K562 (cell line): ENCODE measurements around the gene CIAO1. TPM values are rescaled to one million over a fixed set of nuclear protein-coding genes. Genes with fewer than 3 reads are reported as not detected.
A peak's percentile ranks its signal among the peaks of the same experiment; 100 is the strongest.

ENCODE experiments used
- ATAC-seq: fragments of 200-7000 bp; cut with Tn5 transposase; 3 replicates; pipeline ENCODE4 v1.9.1; 2020; ENCODE audit warnings: moderate library complexity
- BruUV-seq: library from RNA; stranded (reverse); fragments of 400-500 nt; replicated peaks from 2 replicates; lab custom pipeline; 2021; lab: Mats Ljungman, UMichigan
- CTCF ChIA-PET: fragments of 300-600 bp; formaldehyde crosslinking; extraction: SDS; loops from one replicate; lab custom pipeline; 2021; ENCODE audit warnings: low intra/inter-chr PET ratio; lab: Yijun Ruan, JAX
- POLR2A ChIA-PET: fragments of 300-600, 350-650 bp; sonication (Branson Sonifier 250); formaldehyde crosslinking; extraction: SDS; loops from one replicate; lab custom pipeline; 2021; ENCODE audit warnings: antibody characterized with exemption, inconsistent platforms; lab: Yijun Ruan, JAX
- DNase-seq, 4 experiments: peaks; one replicate each; pipeline versions ENCODE4 v3.0.0 to v3.0.0-alpha.2; 2011 to 2018; ENCODE audit warnings: low spot score in 3 of 4, mixed read lengths in 3 of 4; ENCODE audit errors: extremely low read depth in 1 of 4
- FAIRE-seq: peaks from 2 replicates; lab custom pipeline; 2011; peaks lifted over from hg19 to GRCh38; lab: Jason Lieb, UNC
- H2AFZ ChIP-seq: 2 replicates; pipeline ENCODE4 v1.6.0; 2011; ENCODE audit warnings: low read depth, low read length, control low read depth, inconsistent platforms
- H3K27ac ChIP-seq: fragments of 200-600 bp; 3 replicates; pipeline ENCODE4 v1.8.0; 2011; ENCODE audit warnings: low read depth, mild to moderate bottlenecking, control low read depth, inconsistent platforms, low read length, moderate library complexity, mixed read lengths; ENCODE audit errors: extremely low read depth
- H3K27me3 ChIP-seq, 2 experiments: fragments of 300-600 bp in 1 of 2; 2 replicates in 1 of 2; 3 replicates in 1 of 2; pipeline versions ENCODE4 v1.6.0 to v1.8.0; 2011; ENCODE audit warnings: inconsistent platforms in 2 of 2, low read length in 2 of 2, mild to moderate bottlenecking in 1 of 2, mixed read lengths in 1 of 2, moderate library complexity in 1 of 2; ENCODE audit not compliant: control insufficient read depth in 2 of 2, insufficient read depth in 2 of 2
- H3K36me3 ChIP-seq: fragments of 300-600 bp; 3 replicates; pipeline ENCODE4 v1.8.0; 2011; ENCODE audit warnings: mild to moderate bottlenecking, low read length, inconsistent platforms; ENCODE audit not compliant: control insufficient read depth, insufficient read depth
- H3K4me1 ChIP-seq, 2 experiments: fragments of 200-600 bp in 1 of 2; replicated peaks in 1 of 2; 2 replicates in 1 of 2; 3 replicates in 1 of 2; pipeline versions ENCODE4 v1.5.1 to v1.8.0; 2011; ENCODE audit warnings: inconsistent platforms in 2 of 2, low read length in 2 of 2, mild to moderate bottlenecking in 1 of 2, mixed read lengths in 1 of 2, moderate library complexity in 1 of 2; ENCODE audit not compliant: control insufficient read depth in 2 of 2, insufficient read depth in 2 of 2
- H3K4me2 ChIP-seq: 2 replicates; pipeline ENCODE4 v1.6.1; 2011; ENCODE audit warnings: low read length, control low read depth, inconsistent platforms, mixed read lengths; ENCODE audit not compliant: insufficient read depth
- H3K4me3 ChIP-seq: fragments of 200-600 bp; sonication (generic), shearing (Covaris generic); 2 replicates; pipeline ENCODE4 v1.5.1; 2016; ENCODE audit warnings: control low read depth, inconsistent platforms
- H3K79me2 ChIP-seq: fragments of 200-600 bp; 3 replicates; pipeline ENCODE4 v1.8.0; 2011; ENCODE audit warnings: low read length, inconsistent platforms; ENCODE audit not compliant: control insufficient read depth, insufficient read depth
- H3K9ac ChIP-seq, 2 experiments: 2 replicates each; pipeline versions ENCODE4 v1.6.0 to v1.6.1; 2011; ENCODE audit warnings: low read depth in 2 of 2, low read length in 2 of 2, control low read depth in 1 of 2, inconsistent platforms in 1 of 2, mild to moderate bottlenecking in 1 of 2, mixed read lengths in 1 of 2; ENCODE audit not compliant: insufficient read depth in 1 of 2
- H3K9me1 ChIP-seq: one replicate; pipeline ENCODE4 v1.6.0; 2011; ENCODE audit warnings: inconsistent platforms, mild to moderate bottlenecking, low read length, moderate library complexity; ENCODE audit not compliant: control insufficient read depth, insufficient read depth
- H3K9me3 ChIP-seq: replicated peaks from 2 replicates; pipeline ENCODE4 v1.5.1; 2011; ENCODE audit warnings: low read depth, low read length, inconsistent platforms; ENCODE audit not compliant: control insufficient read depth, insufficient read depth
- H4K20me1 ChIP-seq: replicated peaks from 2 replicates; pipeline ENCODE4 v1.6.1; 2011; ENCODE audit warnings: low read length, inconsistent platforms, mixed read lengths; ENCODE audit not compliant: control insufficient read depth, insufficient read depth
- CBFA2T3 ChIP-seq: fragments of 450-650 bp; IDR thresholded peaks from 2 replicates; pipeline ENCODE4 v1.6.1; 2017
- CHCHD3 ChIP-seq: fragments of 250-450 bp; sonication (Bioruptor Pico); IDR thresholded peaks from 2 replicates; pipeline ENCODE4 v2.1.2; 2022; ENCODE audit warnings: mild to moderate bottlenecking
- CREB1 ChIP-seq, 2 experiments: sonication (generic) in 1 of 2; formaldehyde crosslinking in 1 of 2; IDR thresholded peaks; 2 replicates each; pipeline versions ENCODE4 v1.6.1 to v1.8.0; 2012 to 2022; ENCODE audit warnings: inconsistent platforms in 1 of 2, mild to moderate bottlenecking in 1 of 2, missing genetic modification reagents in 1 of 2, moderate library complexity in 1 of 2
- E2F4 ChIP-seq: sonication (generic); formaldehyde crosslinking; IDR thresholded peaks from 2 replicates; pipeline ENCODE4 v1.8.0; 2022; ENCODE audit warnings: mild to moderate bottlenecking, low read depth, missing genetic modification reagents
- EGR1 ChIP-seq: fragments of 450-650 bp; conservative IDR thresholded peaks from 2 replicates; pipeline ENCODE4 v1.6.1; 2017; ENCODE audit warnings: mild to moderate bottlenecking
- GABPA ChIP-seq: fragments of 200-800 bp; sonication (Bioruptor generic); conservative IDR thresholded peaks from 2 replicates; pipeline ENCODE4 v1.6.1; 2016; ENCODE audit warnings: low read depth, missing genetic modification characterization, missing compliant biosample characterization
- HOXB6 ChIP-seq: fragments of 250-450 bp; sonication (Bioruptor Pico); IDR thresholded peaks from 2 replicates; pipeline ENCODE4 v1.5.1; 2022; ENCODE audit warnings: mild to moderate bottlenecking, borderline replicate concordance
- ID3 ChIP-seq, 2 experiments: fragments of 250-450 bp in 1 of 2; fragments of 450-650 bp in 1 of 2; sonication (Bioruptor Pico) in 1 of 2; IDR thresholded peaks; 2 replicates each; pipeline versions ENCODE4 v1.6.1 to v1.8.0; 2016 to 2021; ENCODE audit warnings: mild to moderate bottlenecking in 2 of 2, moderate library complexity in 2 of 2, missing compliant biosample characterization in 1 of 2, missing genetic modification characterization in 1 of 2
- JUND ChIP-seq, 2 experiments: IDR thresholded peaks; 2 replicates in 1 of 2; 3 replicates in 1 of 2; pipeline ENCODE4 v1.6.1; 2011; ENCODE audit warnings: borderline replicate concordance in 2 of 2, low read depth in 2 of 2, low read length in 2 of 2, improper control_type of control experiment in 1 of 2, missing biosample characterization in 1 of 2, missing genetic modification characterization in 1 of 2, missing genetic modification reagents in 1 of 2
- MTA2 ChIP-seq: fragments of 450-650 bp; IDR thresholded peaks from 2 replicates; pipeline ENCODE4 v1.6.1; 2016; ENCODE audit warnings: low read depth
- MXI1 ChIP-seq: IDR thresholded peaks from 2 replicates; pipeline ENCODE4 v1.6.1; 2011; ENCODE audit warnings: low read depth, mild to moderate bottlenecking, improper control_type of control experiment, low read length
- POLR2G ChIP-seq: fragments of 200-400 bp; formaldehyde crosslinking; IDR thresholded peaks from 2 replicates; pipeline ENCODE4 v1.6.1; 2017; ENCODE audit warnings: low read depth, mild to moderate bottlenecking, antibody characterized with exemption, low read length, moderate library complexity
- POLR3G ChIP-seq: IDR thresholded peaks from 2 replicates; pipeline ENCODE4 v1.6.1; 2011; ENCODE audit not compliant: insufficient read length, insufficient replicate concordance; ENCODE audit errors: extremely low read depth
- RFX1 ChIP-seq: fragments of 450-650 bp; IDR thresholded peaks from 2 replicates; pipeline ENCODE4 v1.6.1; 2016; ENCODE audit warnings: mild to moderate bottlenecking, moderate library complexity
- SPI1 ChIP-seq: IDR thresholded peaks from 2 replicates; pipeline ENCODE4 v1.6.1; 2011; ENCODE audit warnings: low read depth, low read length, control low read depth, borderline replicate concordance
- ZFP1 ChIP-seq: fragments of 450-650 bp; formaldehyde crosslinking; IDR thresholded peaks from 2 replicates; pipeline ENCODE4 v1.4.0; 2020; ENCODE audit warnings: mild to moderate bottlenecking, mixed read lengths
- ZNF584 ChIP-seq: fragments of 200-800 bp; sonication (Bioruptor generic); IDR thresholded peaks from 2 replicates; pipeline ENCODE4 v1.6.1; 2016; ENCODE audit warnings: low read depth, mild to moderate bottlenecking, missing genetic modification characterization, missing compliant biosample characterization
- WGBS: fragments of 100-300 bp; shearing (Covaris generic); methylation state at CpG from one replicate; pipeline ENCODE4 v1.1.6; 2016; ENCODE audit warnings: low coverage, mixed read lengths; ENCODE audit not compliant: insufficient coverage; ENCODE audit errors: missing lambda C conversion rate; 5-methylcytosine and 5-hydroxymethylcytosine counted together
- in situ Hi-C: fragments of 300-500 bp; cut with MboI; formaldehyde crosslinking; loops from 4 replicates; pipeline ENCODE4 v1.15.0; 2018; ENCODE audit warnings: inconsistent platforms, mixed read lengths
- intact Hi-C: fragments of 100-400 bp; cut with micrococcal nuclease; formaldehyde crosslinking; loops from 2 replicates; pipeline ENCODE4 v1.14.2; 2022
- polyA plus RNA-seq, 8 experiments: library from polyadenylated mRNA; depleted of rRNA in 4 of 8; stranded (reverse) in 5 of 8; unstranded in 3 of 8; fragments of >200 nt; fragmentation: Nextera tagmentation in 2 of 8; fragmentation: Illumina TruSeq in 1 of 8; extraction: Ambion mirVana in 2 of 8; extraction: Trizol in 1 of 8; gene quantifications; 2 replicates each; pipeline versions ENCODE4 v1.2.1 to v1.2.3, GENCODE V29; 2011 to 2014; ENCODE audit warnings: inconsistent platforms in 1 of 8, missing spikeins in 1 of 8
- total RNA-seq, 7 experiments: library from RNA; depleted of rRNA in 6 of 7; stranded (reverse); fragments of >200 nt in 6 of 7; fragmentation: Illumina TruSeq in 2 of 7; extraction: Trizol in 2 of 7; gene quantifications; 2 replicates each; pipeline versions ENCODE4 v1.2.1 to v1.2.3, GENCODE V29; 2011 to 2021; ENCODE audit warnings: low replicate concordance in 1 of 7

CIAO1 gene
- total and polyA plus RNA-seq, 9 of the 15 experiments (the other 6 are each of a cell fraction or from before 2014, with no cell fraction given): 11.4 to 156 (median 92.8) TPM

- Histone ChIP-seq H4K20me1 (no peaks in the 10 kb centered on the region), H3K36me3 (peaks cover 43% of the 10 kb centered on the region), H3K79me2 (peaks cover 60% of the 10 kb centered on the region), H3K9ac (peak within 1 kb of the TSS; percentile 92 to 98), H3K4me2 (peak within 1 kb of the TSS; percentile 99), H3K9me3 (no peaks in the 10 kb centered on the region), H3K27me3 (no peaks in the 10 kb centered on the region), H2AFZ (peak within 1 kb of the TSS; percentile 92), H3K4me1 (peaks cover 13 to 14% of the 10 kb centered on the region in 2 experiments; a peak in 3 of 5 replicates), H3K27ac (peak within 1 kb of the TSS; percentile 91), H3K9me1 (no peaks in the 10 kb centered on the region), H3K4me3 (peak within 1 kb of the TSS; percentile 93)
- intact Hi-C loops (loop anchor here (1.0 to 10.0 kb wide), 3 partner anchors 15 to 199 kb away; partner anchors contain the start of genes NCAPH and NEURL3), in situ Hi-C loops (no loop called here)
- ATAC-seq: peak; percentile 98
- WGBS: 0% methylated on average over 38 of the region's 61 CpGs
- peak; percentile 84 for FAIRE-seq
- CTCF ChIA-PET: no interaction called here
- no TSS peak for BruUV-seq
- POLR2A ChIA-PET: interaction anchor here (0.7 to 2.9 kb wide), 12 partner anchors 9 to 97 kb away, joined by 3 to 15 read pairs (median 4); partner anchors contain the start of genes NCAPH and STARD7
- DNase-seq: peak; percentile 89 to 95 (median 92)
- TF ChIP-seq CHCHD3 (CRISPR knock-in tag): 0 out of 2 replicates have a peak, but pooled peaks have one; percentile 6
- peak; percentile 65 for TF ChIP-seq MTA2
- peak; percentile 52; the same call in 1 of the 2 replicates for TF ChIP-seq SPI1
- TF ChIP-seq ZNF584 (CRISPR knock-in tag): no peak
- peak; percentile 96 for TF ChIP-seq POLR2G
- TF ChIP-seq POLR3G: no peak
- peak; percentile 82 for TF ChIP-seq MXI1
- no peak for TF ChIP-seq CBFA2T3
- no peak for TF ChIP-seq E2F4 (CRISPR knock-in tag)
- TF ChIP-seq EGR1: 0 out of 2 replicates have a peak, but pooled peaks have one; percentile 14
- TF ChIP-seq ZFP1 (CRISPR knock-in tag): no peak
- TF ChIP-seq ID3 (CRISPR knock-in tag; IDR thresholded peaks at IDR 0.05): no peak
- TF ChIP-seq ID3 (tag; IDR thresholded peaks at IDR 0.05): 0 out of 2 replicates have a peak, but pooled peaks have one; percentile 37
- no peak for TF ChIP-seq HOXB6 (CRISPR knock-in tag)
- peak; percentile 99 for TF ChIP-seq GABPA (tag)
- no peak for TF ChIP-seq RFX1
- TF ChIP-seq CREB1 (IDR thresholded peaks at IDR 0.05): peak; percentile 75
- peak; percentile 80 for TF ChIP-seq CREB1 (CRISPR knock-in tag; IDR thresholded peaks at IDR 0.05)
- TF ChIP-seq JUND (IDR thresholded peaks at IDR 0.05; ENCODE audit: borderline replicate concordance, low read depth, low read length): peak; percentile 47
- no peak; the same call in 2 of the 3 replicates for TF ChIP-seq JUND (tag; IDR thresholded peaks at IDR 0.05; ENCODE audit: borderline replicate concordance, low read depth, low read length)
Observed at GRCh38 chr2:96305091-96305978, 39.3 kb downstream of the CIAO1 start, which contains the start of gene SNRNP200. TSS of gene SNRNP200 (minus strand) at chr2:96305546. CDS start at chr2:96305437, 109 bp downstream.
